GM10266 (cell line): ENCODE data around the gene IL1R2.

Experiments
- DNase-seq: peaks from one replicate; pipeline ENCODE4 v3.0.0; 2012; ENCODE audit errors: extremely low spot score
- TF ChIP-seq, protein P1 (sequence below): IDR thresholded peaks from 2 replicates; pipeline ENCODE4 v1.5.1; 2012; ENCODE audit warnings: mild to moderate bottlenecking, low read depth; ENCODE audit not compliant: control insufficient read depth, insufficient read depth; ENCODE audit errors: missing control alignments

Gene IL1R2

DNA sequence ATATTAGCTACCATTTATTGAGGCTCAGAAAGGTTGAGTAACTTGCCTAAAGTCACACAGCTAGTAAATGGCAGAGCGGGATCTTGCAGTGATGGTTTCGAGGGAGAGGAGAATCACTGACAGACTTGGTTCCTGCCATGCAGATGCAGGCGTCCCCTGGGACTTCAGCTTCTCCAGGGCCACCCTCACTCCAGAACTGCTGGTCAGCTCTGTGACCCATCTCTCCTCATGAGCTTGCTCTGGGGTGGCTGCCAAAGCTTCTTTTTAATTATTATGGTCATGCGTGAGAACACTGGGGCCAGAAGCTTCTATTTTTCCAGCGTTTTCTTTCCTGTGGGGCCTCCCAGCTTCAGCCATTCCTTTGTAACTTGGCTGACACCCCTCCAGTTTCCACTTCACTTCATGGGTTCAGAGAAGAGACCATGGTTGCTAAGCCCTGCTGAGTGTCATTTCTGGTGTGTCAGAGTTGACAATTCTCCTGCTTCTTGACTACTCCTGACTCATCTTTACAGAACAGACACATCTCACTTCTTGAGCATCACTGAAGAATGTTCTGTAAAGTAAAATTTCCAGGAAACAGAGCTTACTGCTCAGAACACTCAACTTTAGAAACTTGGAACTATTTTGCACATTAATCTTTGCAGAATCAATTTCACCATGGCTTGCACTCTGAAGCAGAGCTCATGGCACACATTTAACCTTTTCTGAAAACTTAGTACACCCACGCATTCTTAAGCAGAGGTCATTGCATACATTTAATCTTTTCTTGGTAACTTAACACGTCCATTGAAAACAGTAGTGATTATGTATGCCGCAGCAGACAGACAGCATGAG, 70.4 kb downstream of the IL1R2 start:
- DNase-seq, result no peak

DNA sequence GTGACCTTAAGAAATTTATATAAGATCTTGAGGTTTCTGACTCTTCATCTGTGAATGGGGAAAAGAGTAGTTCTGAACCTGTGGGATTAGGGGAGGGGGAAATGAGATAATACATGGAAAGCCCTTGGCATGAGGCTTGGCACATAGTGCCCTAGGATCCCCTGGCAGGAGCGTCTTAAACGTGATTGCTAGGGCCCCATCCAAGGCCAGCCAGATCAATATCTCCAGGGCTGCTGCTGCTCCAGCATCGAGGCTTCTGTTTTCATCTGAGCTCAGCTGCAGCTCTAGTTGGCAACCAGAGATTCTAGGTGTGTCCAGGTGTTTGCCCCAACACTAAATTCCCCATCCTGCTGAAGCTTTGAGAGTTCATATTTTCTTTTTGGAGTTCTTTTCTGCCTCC, 71.0 kb downstream of the IL1R2 start:
- TF ChIP-seq, protein P1, sequence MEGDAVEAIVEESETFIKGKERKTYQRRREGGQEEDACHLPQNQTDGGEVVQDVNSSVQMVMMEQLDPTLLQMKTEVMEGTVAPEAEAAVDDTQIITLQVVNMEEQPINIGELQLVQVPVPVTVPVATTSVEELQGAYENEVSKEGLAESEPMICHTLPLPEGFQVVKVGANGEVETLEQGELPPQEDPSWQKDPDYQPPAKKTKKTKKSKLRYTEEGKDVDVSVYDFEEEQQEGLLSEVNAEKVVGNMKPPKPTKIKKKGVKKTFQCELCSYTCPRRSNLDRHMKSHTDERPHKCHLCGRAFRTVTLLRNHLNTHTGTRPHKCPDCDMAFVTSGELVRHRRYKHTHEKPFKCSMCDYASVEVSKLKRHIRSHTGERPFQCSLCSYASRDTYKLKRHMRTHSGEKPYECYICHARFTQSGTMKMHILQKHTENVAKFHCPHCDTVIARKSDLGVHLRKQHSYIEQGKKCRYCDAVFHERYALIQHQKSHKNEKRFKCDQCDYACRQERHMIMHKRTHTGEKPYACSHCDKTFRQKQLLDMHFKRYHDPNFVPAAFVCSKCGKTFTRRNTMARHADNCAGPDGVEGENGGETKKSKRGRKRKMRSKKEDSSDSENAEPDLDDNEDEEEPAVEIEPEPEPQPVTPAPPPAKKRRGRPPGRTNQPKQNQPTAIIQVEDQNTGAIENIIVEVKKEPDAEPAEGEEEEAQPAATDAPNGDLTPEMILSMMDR, result no peak
- no peak for DNase-seq

More for the DNA sequence above, 70.4 kb downstream of the IL1R2 start:
- TF ChIP-seq, protein P1, result no peak

DNA sequence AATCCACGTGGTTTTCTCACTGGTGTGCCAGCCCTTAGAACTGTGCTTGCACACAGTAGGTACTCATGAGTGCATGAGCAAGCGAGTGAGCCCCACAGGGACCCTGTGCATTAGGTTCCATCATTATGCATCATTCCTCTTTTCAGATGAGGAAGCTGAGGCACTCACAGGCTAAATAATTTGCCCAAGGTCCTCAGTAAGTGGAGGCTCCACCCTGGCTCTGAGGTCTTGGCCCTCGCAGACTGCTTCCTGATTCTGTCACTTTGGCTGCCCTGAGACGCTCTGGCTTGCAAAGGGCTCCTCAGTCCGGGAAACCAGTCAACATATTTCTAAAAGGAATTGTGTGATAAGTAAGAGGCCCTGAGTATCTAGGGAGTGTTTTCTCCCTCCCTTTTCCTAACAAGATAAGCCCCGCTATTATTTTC, 71.7 kb downstream of the IL1R2 start:
- DNase-seq, result no peak

DNA sequence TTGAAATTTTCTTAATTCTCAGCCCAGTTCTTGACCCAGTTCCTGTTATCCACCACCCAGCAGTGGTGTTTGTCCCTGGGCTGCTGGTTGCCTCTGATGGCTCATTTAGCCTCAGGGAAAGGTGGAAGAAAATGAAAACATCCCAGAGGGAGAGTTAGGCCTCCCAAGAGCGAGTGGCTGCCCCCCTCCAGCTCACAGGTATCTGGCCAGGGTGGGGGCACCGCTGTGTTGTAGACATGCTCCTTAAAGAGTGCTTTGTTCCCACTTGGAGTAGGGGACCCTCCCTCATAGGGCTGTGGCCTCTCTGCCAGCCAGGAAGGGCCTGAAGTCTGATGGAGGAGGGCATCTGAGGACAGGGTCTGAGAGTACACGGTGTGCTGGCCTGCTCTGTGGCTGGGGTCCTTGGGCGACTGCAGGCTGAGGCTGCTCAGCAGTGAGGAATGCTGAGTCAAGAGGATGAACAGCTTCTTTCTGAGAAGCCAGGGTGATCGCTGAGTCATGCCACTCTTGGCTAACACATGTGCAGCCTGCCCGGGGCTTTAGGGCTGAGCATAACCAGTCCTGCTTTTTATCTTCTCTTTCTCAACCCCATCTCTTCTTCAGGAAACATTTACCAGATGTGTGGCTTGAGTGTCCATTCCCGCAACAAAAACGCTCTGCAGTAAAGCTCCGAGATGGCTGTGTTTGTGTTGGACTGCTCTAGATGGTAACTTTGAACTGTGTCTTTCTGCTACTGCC, 72.3 kb downstream of the IL1R2 start:
- no peak for DNase-seq
- TF ChIP-seq, protein P1, result no peak

More for the DNA sequence above, 71.7 kb downstream of the IL1R2 start:
- TF ChIP-seq, protein P1, result no peak

DNA sequence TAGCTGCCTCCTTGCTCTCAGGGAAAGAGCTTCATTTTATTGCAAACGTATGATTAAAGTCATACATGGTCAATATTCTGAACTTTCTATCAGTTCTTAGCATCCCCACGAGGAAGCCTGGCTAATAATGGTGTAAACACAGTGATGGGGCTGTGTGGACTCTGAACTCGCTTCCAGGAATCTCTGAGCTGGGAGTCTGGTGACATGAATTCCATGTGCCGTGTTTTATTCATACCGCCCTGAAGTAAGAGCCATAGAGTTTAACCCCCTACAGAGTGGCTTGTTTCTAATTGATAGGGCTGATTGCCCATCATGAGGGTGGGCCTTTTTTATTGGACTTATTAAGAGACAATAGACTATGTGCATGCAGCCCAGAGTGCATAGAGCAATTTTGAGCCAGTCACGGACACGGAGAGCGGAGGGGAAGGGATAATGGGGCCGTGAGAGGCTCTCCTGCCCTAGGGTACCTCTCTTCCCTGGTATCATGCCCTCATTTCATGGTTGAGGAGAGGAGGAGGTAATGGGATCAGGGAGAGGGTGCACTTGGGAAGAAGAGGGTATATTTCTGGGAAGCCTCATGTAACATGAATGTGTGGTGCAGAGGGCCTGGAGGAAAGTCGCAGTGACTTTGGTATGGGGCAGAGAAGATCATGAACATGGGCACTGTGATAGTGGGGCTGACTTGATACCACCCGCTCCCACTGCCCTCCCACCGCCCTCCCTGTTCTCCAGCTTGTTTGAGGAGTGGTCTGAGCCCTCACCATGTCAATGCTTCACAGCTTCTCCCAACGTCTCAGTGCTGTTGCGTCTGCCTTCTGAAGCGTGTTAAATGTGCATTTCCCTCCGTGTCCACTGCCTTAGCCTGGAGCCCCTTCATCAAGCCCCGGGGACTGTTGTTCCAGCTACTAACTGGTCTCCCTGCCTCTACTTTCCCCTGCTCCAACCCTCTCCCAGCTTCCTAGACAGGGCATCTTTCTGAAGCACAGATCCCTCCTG, 73.2 kb downstream of the IL1R2 start:
- no peak for DNase-seq
- TF ChIP-seq, protein P1, result no peak

DNA sequence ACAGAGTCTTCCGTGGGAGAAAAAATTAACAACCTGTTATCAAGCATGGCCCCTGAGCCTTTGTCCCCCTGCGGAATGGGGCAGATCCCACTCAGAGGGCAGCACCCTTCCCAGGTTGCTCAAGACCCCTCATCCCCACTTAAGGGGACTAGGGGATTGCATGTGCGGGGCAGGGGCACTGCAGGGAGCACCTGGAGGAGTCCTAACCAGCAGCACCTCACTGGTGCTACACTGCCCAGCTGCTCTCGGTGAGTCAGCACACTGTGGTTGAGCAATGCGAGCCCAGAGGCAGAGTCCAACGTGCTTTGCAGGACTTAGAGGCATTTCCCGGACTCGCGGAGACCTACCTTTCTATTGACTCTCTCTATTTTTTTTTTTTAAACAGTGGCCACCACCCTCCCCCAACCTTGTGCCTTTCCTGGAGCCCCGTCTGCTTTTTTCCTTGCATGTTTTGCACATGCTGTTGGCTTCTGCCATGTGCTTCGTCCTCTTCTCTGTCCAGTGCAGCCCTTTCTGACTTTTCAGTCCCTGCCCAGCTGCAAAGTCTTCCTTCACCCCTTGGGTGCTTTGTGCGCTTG, 74.0 kb downstream of the IL1R2 start:
- no peak for DNase-seq

More for the DNA sequence above, 74.0 kb downstream of the IL1R2 start:
- TF ChIP-seq, protein P1, result no peak
